HCT116 (cell line): Measurements from ENCODE around the gene ABTB2. TPM values are rescaled to one million over a fixed set of nuclear protein-coding genes. Genes with fewer than 3 reads are reported as not detected.

Experiments used
- ATAC-seq: fragments of 200-7000 bp; cut with Tn5 transposase; 2 replicates; pipeline ENCODE4 v1.9.1; 2020; ENCODE audit warnings: mild to moderate bottlenecking, moderate library complexity
- BruUV-seq: library from RNA; stranded (reverse); fragments of 400-500 nt; replicated peaks from 2 replicates; lab custom pipeline; 2021; lab: Mats Ljungman, UMichigan
- CTCF ChIA-PET: fragments of 300-600 bp; sonication (Branson Sonifier 250); formaldehyde crosslinking; loops from one replicate; lab custom pipeline; 2021; ENCODE audit warnings: antibody characterized with exemption; lab: Charles Lee
- POLR2A ChIA-PET: fragments of 300-600, 350-600 bp; sonication (Branson Sonifier 250); formaldehyde crosslinking; loops from one replicate; lab custom pipeline; 2021; ENCODE audit warnings: antibody characterized with exemption; lab: Charles Lee
- RAD21 ChIA-PET, 2 experiments: fragments of 300-600 bp; sonication (Branson Sonifier 250); formaldehyde crosslinking; loops; one replicate each; lab custom pipeline; 2023; ENCODE audit warnings: low total read pairs in 2 of 2; ENCODE audit not compliant: uncharacterized antibody in 2 of 2, unreplicated experiment in 2 of 2, low non-redundant PET in 1 of 2; lab: Charles Lee
- DNase-seq: peaks from one replicate; pipeline ENCODE4 v3.0.0-alpha.2; 2010; ENCODE audit warnings: low read depth, low spot score
- H2AFZ ChIP-seq: fragments of 200-600 bp; shearing (Covaris generic), sonication (generic); 2 replicates; pipeline ENCODE4 v1.6.1; 2017; ENCODE audit warnings: low read depth, mixed run types, mixed read lengths, antibody characterized with exemption, low read length; ENCODE audit not compliant: poor library complexity, severe bottlenecking
- H3K27ac ChIP-seq: 2 replicates; pipeline ENCODE4 v1.5.1; 2012; ENCODE audit warnings: low read depth, low read length
- H3K27me3 ChIP-seq: fragments of 200-600 bp; sonication (generic); 2 replicates; pipeline ENCODE4 v1.6.1; 2016; ENCODE audit warnings: mixed run types, low read length, mixed read lengths; ENCODE audit not compliant: insufficient read depth
- H3K36me3 ChIP-seq, 2 experiments: fragments of 200-500 bp in 1 of 2; fragments of 200-600 bp in 1 of 2; sonication (Bioruptor generic) in 1 of 2; sonication (generic) in 1 of 2; 2 replicates each; pipeline versions ENCODE4 v1.5.1 to v1.6.1; 2014 to 2016; ENCODE audit warnings: low read length in 2 of 2, inconsistent platforms in 1 of 2, mixed read lengths in 1 of 2, mixed run types in 1 of 2; ENCODE audit not compliant: insufficient read depth in 2 of 2, control insufficient read depth in 1 of 2
- H3K4me1 ChIP-seq, 2 experiments: fragments of 200-600 bp in 1 of 2; sonication (generic) in 1 of 2; 2 replicates each; pipeline versions ENCODE4 v1.5.1 to v1.6.1; 2012 to 2017; ENCODE audit warnings: low read length in 2 of 2, inconsistent platforms in 1 of 2, mild to moderate bottlenecking in 1 of 2, mixed read lengths in 1 of 2, mixed run types in 1 of 2, moderate library complexity in 1 of 2; ENCODE audit not compliant: insufficient read depth in 2 of 2, control insufficient read depth in 1 of 2
- H3K4me2 ChIP-seq: fragments of 200-600 bp; sonication (generic); 2 replicates; pipeline ENCODE4 v1.6.1; 2017; ENCODE audit warnings: mixed run types, low read length, mixed read lengths
- H3K4me3 ChIP-seq, 2 experiments: fragments of 200-600 bp in 1 of 2; sonication (generic) in 1 of 2; replicated peaks in 1 of 2; 2 replicates each; pipeline ENCODE4 v1.5.1; 2011 to 2016; ENCODE audit warnings: low read length in 2 of 2, control low read depth in 1 of 2, low read depth in 1 of 2, mild to moderate bottlenecking in 1 of 2, mixed read lengths in 1 of 2, mixed run types in 1 of 2
- H3K79me2 ChIP-seq: fragments of 200-600 bp; sonication (generic); 2 replicates; pipeline ENCODE4 v1.6.1; 2017; ENCODE audit warnings: mild to moderate bottlenecking, mixed run types, low read length, moderate library complexity, mixed read lengths; ENCODE audit not compliant: insufficient read depth
- H3K9ac ChIP-seq: fragments of 200-600 bp; sonication (generic); 2 replicates; pipeline ENCODE4 v1.6.1; 2016; ENCODE audit warnings: low read length, mixed read lengths
- H3K9me2 ChIP-seq: fragments of 200-600 bp; sonication (generic), shearing (Covaris generic); 2 replicates; pipeline ENCODE4 v1.6.1; 2017; ENCODE audit warnings: mixed run types, mild to moderate bottlenecking, moderate library complexity; ENCODE audit not compliant: insufficient read depth
- H3K9me3 ChIP-seq, 2 experiments: fragments of 200-500 bp in 1 of 2; fragments of 200-600 bp in 1 of 2; sonication (Bioruptor generic) in 1 of 2; sonication (generic) in 1 of 2; 2 replicates each; pipeline ENCODE4 v1.6.1; 2014 to 2017; ENCODE audit warnings: low read length in 2 of 2, mixed read lengths in 2 of 2, inconsistent platforms in 1 of 2, low read depth in 1 of 2, mild to moderate bottlenecking in 1 of 2, mixed run types in 1 of 2, moderate library complexity in 1 of 2; ENCODE audit not compliant: control insufficient read depth in 1 of 2, insufficient read depth in 1 of 2
- H4K20me1 ChIP-seq: fragments of 200-600 bp; sonication (generic), shearing (Covaris generic); 2 replicates; pipeline ENCODE4 v1.6.1; 2017; ENCODE audit warnings: mixed run types, mild to moderate bottlenecking, moderate library complexity; ENCODE audit not compliant: insufficient read depth
- CBX3 ChIP-seq: IDR thresholded peaks from 2 replicates; pipeline ENCODE4 v1.6.1; 2012; ENCODE audit warnings: low read depth
- CEBPB ChIP-seq: IDR thresholded peaks from 2 replicates; pipeline ENCODE4 v1.6.1; 2012; ENCODE audit warnings: low read depth
- EGR1 ChIP-seq: IDR thresholded peaks from 2 replicates; pipeline ENCODE4 v1.6.1; 2012; ENCODE audit warnings: low read depth
- ELF1 ChIP-seq: IDR thresholded peaks from 2 replicates; pipeline ENCODE4 v1.6.1; 2012; ENCODE audit warnings: low read depth, borderline replicate concordance
- EZH2 ChIP-seq: fragments of 200-600 bp; sonication (generic); IDR thresholded peaks from 2 replicates; pipeline ENCODE4 v1.6.1; 2017; ENCODE audit warnings: antibody characterized with exemption, mixed run types
- EZH2phosphoT487 ChIP-seq: fragments of 200-600 bp; IDR thresholded peaks from 2 replicates; pipeline ENCODE4 v1.6.1; 2018; ENCODE audit warnings: antibody characterized with exemption, borderline replicate concordance
- FOSL1 ChIP-seq: IDR thresholded peaks from 2 replicates; pipeline ENCODE4 v1.6.1; 2012; ENCODE audit warnings: low read depth
- JUND ChIP-seq: IDR thresholded peaks from 2 replicates; pipeline ENCODE4 v1.6.1; 2012
- POLR2A ChIP-seq: IDR thresholded peaks from 2 replicates; pipeline ENCODE4 v1.7.0; 2011; ENCODE audit warnings: borderline replicate concordance; ENCODE audit not compliant: insufficient read depth, insufficient read length; ENCODE audit errors: extremely low read depth
- RAD21 ChIP-seq: IDR thresholded peaks from 2 replicates; pipeline ENCODE4 v1.6.1; 2012; ENCODE audit warnings: low read depth, mild to moderate bottlenecking
- REST ChIP-seq: IDR thresholded peaks from 2 replicates; pipeline ENCODE4 v1.6.1; 2012; ENCODE audit warnings: low read depth
- SIN3A ChIP-seq: IDR thresholded peaks from 2 replicates; pipeline ENCODE4 v1.6.1; 2012; ENCODE audit warnings: low read depth
- SP1 ChIP-seq: IDR thresholded peaks from 2 replicates; pipeline ENCODE4 v1.6.1; 2012; ENCODE audit warnings: low read depth
- SRF ChIP-seq: IDR thresholded peaks from 2 replicates; pipeline ENCODE4 v1.6.1; 2012; ENCODE audit warnings: low read depth
- YY1 ChIP-seq: IDR thresholded peaks from 2 replicates; pipeline ENCODE4 v1.6.1; 2011; ENCODE audit warnings: low read length, low read depth, moderate library complexity, mild to moderate bottlenecking; ENCODE audit not compliant: insufficient replicate concordance; ENCODE audit errors: extremely low read depth
- ZBTB33 ChIP-seq: IDR thresholded peaks from 2 replicates; pipeline ENCODE4 v1.6.1; 2011; ENCODE audit warnings: mild to moderate bottlenecking, low read length, moderate library complexity; ENCODE audit not compliant: insufficient replicate concordance; ENCODE audit errors: extremely low read depth
- ZFX ChIP-seq: fragments of 450-650 bp; IDR thresholded peaks from 2 replicates; pipeline ENCODE4 v1.6.1; 2017
- ZNF274 ChIP-seq: fragments of 200-500 bp; sonication (Bioruptor generic); IDR thresholded peaks from 2 replicates; pipeline ENCODE4 v1.6.1; 2014; ENCODE audit warnings: mild to moderate bottlenecking, low read depth, low read length, inconsistent platforms
- intact Hi-C: fragments of 100-400 bp; cut with micrococcal nuclease; formaldehyde crosslinking; loops from 2 replicates; pipeline ENCODE4 v1.10.0; 2022
- total RNA-seq: library from RNA; stranded (reverse); gene quantifications from one replicate; pipeline ENCODE4 v1.2.1, GENCODE V29; 2021; ENCODE audit not compliant: unreplicated experiment
- TF ChIP-seq, protein P1 (sequence below), 3 experiments: fragments of 200-600 bp in 1 of 3; sonication (generic) in 1 of 3; IDR thresholded peaks in 2 of 3; conservative IDR thresholded peaks in 1 of 3; 2 replicates each; pipeline ENCODE4 v1.5.1; 2012 to 2017; ENCODE audit warnings: low read depth in 2 of 3, low read length in 2 of 3, antibody characterized with exemption in 1 of 3, borderline replicate concordance in 1 of 3, control low read depth in 1 of 3, mild to moderate bottlenecking in 1 of 3, mixed read lengths in 1 of 3, mixed run types in 1 of 3, moderate library complexity in 1 of 3; ENCODE audit not compliant: insufficient read depth in 1 of 3
- TF ChIP-seq, protein P2 (sequence below): IDR thresholded peaks from 2 replicates; pipeline ENCODE4 v1.6.1; 2012

The ABTB2 gene
- total RNA-seq, 1 experiment from 2014 or later: 6.8 TPM

DNA sequence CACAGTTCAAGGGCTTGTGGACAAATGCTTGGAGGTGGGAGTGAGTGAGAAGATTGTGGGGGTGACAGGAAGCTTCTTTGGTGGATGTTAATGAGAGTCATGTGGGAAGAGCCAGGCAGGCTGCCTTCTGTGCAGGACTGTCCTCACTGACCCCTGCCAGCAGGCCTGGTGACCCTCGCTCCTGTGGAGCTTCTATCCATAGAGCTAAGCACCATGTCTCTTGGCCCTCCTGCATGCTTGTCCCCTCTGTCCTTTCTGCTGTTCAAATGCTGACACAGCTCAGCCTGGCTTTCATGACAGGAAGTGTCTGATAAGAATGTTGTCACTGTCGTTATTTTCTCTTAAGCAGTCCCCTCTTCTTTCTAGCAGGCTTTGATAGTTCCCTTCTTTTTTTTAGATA lies 214.8 kb downstream of the ABTB2 start:
- peaks cover 73 to 88% of the 10 kb centered on the region in 2 experiments for H3K36me3 ChIP-seq
- DNase-seq (no peak), ATAC-seq (no peak)
- H3K4me2 ChIP-seq: no peak overlapping the region
- intact Hi-C loops: no loop called here
- POLR2A ChIA-PET: no interaction called here
- no peaks in the 10 kb centered on the region; the same call in 1 of the 2 replicates for H3K79me2 ChIP-seq
- CTCF ChIA-PET: no interaction called here
- H3K4me3 ChIP-seq: no peak overlapping the region
- no peak overlapping the region for H3K27ac ChIP-seq
- RAD21 ChIA-PET: no interaction called here
- no peak overlapping the region for H3K9ac ChIP-seq
- no peak overlapping the region for H2AFZ ChIP-seq
- H3K4me1 ChIP-seq: no peaks in the 10 kb centered on the region
- TF ChIP-seq ZNF274 (no peak), SIN3A (no peak), YY1 (no peak), REST (no peak), JUND (no peak), RAD21 (no peak), SRF (no peak), ZBTB33 (no peak), EZH2phosphoT487 (no peak), CEBPB (no peak), EZH2 (no peak), EGR1 (no peak), POLR2A (no peak), CBX3 (no peak), FOSL1 (no peak), ZFX (no peak), SP1 (no peak), ELF1 (no peak)
- TF ChIP-seq, protein P1, sequence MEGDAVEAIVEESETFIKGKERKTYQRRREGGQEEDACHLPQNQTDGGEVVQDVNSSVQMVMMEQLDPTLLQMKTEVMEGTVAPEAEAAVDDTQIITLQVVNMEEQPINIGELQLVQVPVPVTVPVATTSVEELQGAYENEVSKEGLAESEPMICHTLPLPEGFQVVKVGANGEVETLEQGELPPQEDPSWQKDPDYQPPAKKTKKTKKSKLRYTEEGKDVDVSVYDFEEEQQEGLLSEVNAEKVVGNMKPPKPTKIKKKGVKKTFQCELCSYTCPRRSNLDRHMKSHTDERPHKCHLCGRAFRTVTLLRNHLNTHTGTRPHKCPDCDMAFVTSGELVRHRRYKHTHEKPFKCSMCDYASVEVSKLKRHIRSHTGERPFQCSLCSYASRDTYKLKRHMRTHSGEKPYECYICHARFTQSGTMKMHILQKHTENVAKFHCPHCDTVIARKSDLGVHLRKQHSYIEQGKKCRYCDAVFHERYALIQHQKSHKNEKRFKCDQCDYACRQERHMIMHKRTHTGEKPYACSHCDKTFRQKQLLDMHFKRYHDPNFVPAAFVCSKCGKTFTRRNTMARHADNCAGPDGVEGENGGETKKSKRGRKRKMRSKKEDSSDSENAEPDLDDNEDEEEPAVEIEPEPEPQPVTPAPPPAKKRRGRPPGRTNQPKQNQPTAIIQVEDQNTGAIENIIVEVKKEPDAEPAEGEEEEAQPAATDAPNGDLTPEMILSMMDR (IDR thresholded peaks at IDR 0.05 in 2 of 3, conservative IDR thresholded peaks at IDR 0.05 in 1 of 3; ENCODE audit: borderline replicate concordance in 1 of 3, insufficient read depth in 1 of 3, low read depth in 2 of 3, low read length in 2 of 3): no peak
- TF ChIP-seq, protein P2, sequence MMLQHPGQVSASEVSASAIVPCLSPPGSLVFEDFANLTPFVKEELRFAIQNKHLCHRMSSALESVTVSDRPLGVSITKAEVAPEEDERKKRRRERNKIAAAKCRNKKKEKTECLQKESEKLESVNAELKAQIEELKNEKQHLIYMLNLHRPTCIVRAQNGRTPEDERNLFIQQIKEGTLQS: no peak
- no peaks in the 10 kb centered on the region for H3K27me3 ChIP-seq
- no peaks in the 10 kb centered on the region for H3K9me3 ChIP-seq
- 0 out of 2 replicates have a peak, but pooled peaks cover 3% of the 10 kb centered on the region for H4K20me1 ChIP-seq
- no peaks in the 10 kb centered on the region for H3K9me2 ChIP-seq
- BruUV-seq: no TSS peak
